ENCODE data around the gene CMIP. TPM values are rescaled to one million over a fixed set of nuclear protein-coding genes. Genes with fewer than 3 reads are reported as not detected.

The CMIP gene
- polyA plus RNA-seq, 1 donor from 2014 or later = 15.1 TPM

DNA sequence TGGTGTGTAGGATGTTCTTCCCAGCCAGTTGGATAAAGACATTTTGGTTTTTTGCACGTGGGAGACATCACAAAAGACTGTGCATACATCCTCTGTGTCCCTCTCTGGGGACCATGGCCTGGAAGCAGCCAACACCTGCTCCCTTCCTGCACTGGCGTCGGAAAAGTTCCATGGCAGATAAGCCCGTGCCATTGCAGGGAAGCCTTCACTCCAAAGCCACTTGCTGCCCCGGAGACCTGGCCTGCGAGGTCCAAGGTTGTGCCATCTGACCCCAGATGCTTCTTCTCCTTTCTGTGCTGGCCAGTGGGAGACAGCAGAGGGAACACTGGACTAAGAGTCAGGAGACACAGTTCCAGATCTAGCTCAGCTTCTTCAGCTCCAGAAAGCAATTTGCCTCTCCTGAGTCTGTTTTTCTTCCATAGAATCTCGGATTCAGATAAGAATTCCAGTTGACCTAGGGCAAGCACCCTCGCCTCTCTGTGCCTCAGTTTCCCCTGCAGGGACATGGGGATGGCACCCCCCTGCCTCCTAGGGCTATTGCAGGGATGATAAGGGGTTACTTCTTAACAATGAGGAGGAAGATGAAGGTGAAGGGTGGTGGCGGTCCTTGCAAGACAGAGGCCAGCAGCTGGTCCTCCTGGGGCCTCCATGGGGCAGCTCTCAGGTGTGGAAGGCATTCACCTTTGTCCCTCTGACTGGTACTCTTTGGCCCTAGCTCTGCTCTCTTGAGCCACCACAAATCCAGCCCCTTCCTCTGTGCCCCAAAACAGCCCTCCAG lies 134.2 kb downstream of the CMIP start:
- Histone ChIP-seq H3K9ac (ENCODE audit: low read length) (no peak overlapping the region), H3K9me2 (ENCODE audit: insufficient read depth, low read length) (no peaks in the 10 kb centered on the region), H3K4me3 (ENCODE audit: low read length) (no peak overlapping the region), H3K9me3 (ENCODE audit: low read length) (no peaks in the 10 kb centered on the region), H3K4me2 (ENCODE audit: low read length) (no peak overlapping the region), H3K27me3 (ENCODE audit: insufficient read depth, low read depth, low read length) (no peaks in the 10 kb centered on the region), H2AFZ (ENCODE audit: low read depth, low read length) (no peak overlapping the region), H4K20me1 (ENCODE audit: insufficient read depth) (no peaks in the 10 kb centered on the region), H3K79me2 (replicated peaks; ENCODE audit: insufficient read depth, low read length) (peaks cover 11% of the 10 kb centered on the region), H3K27ac (ENCODE audit: low read length) (no peak overlapping the region), H3K36me3 (ENCODE audit: insufficient read depth, low read length) (peaks cover 5% of the 10 kb centered on the region), H3F3A (ENCODE audit: insufficient read depth, low read length, poor library complexity, severe bottlenecking) (no peaks in the 10 kb centered on the region)
- TF ChIP-seq EP300 (conservative IDR thresholded peaks at IDR 0.05; ENCODE audit: poor library complexity, severe bottlenecking) (no peak), MXI1 (conservative IDR thresholded peaks at IDR 0.05; ENCODE audit: poor library complexity, severe bottlenecking) (no peak), EZH2 (IDR thresholded peaks at IDR 0.05; ENCODE audit: borderline replicate concordance, insufficient read depth, low read length, poor library complexity, severe bottlenecking) (no peak), POLR2AphosphoS5 (IDR thresholded peaks at IDR 0.05) (no peak), TAF1 (IDR thresholded peaks at IDR 0.05; ENCODE audit: low read depth) (no peak), REST (IDR thresholded peaks at IDR 0.05; ENCODE audit: borderline replicate concordance) (no peak), RAD21 (conservative IDR thresholded peaks at IDR 0.05) (no peak), SMC3 (conservative IDR thresholded peaks at IDR 0.05; ENCODE audit: poor library complexity) (no peak)
- TF ChIP-seq, protein P1, sequence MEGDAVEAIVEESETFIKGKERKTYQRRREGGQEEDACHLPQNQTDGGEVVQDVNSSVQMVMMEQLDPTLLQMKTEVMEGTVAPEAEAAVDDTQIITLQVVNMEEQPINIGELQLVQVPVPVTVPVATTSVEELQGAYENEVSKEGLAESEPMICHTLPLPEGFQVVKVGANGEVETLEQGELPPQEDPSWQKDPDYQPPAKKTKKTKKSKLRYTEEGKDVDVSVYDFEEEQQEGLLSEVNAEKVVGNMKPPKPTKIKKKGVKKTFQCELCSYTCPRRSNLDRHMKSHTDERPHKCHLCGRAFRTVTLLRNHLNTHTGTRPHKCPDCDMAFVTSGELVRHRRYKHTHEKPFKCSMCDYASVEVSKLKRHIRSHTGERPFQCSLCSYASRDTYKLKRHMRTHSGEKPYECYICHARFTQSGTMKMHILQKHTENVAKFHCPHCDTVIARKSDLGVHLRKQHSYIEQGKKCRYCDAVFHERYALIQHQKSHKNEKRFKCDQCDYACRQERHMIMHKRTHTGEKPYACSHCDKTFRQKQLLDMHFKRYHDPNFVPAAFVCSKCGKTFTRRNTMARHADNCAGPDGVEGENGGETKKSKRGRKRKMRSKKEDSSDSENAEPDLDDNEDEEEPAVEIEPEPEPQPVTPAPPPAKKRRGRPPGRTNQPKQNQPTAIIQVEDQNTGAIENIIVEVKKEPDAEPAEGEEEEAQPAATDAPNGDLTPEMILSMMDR (IDR thresholded peaks at IDR 0.05; ENCODE audit: poor library complexity, severe bottlenecking) = no peak

DNA sequence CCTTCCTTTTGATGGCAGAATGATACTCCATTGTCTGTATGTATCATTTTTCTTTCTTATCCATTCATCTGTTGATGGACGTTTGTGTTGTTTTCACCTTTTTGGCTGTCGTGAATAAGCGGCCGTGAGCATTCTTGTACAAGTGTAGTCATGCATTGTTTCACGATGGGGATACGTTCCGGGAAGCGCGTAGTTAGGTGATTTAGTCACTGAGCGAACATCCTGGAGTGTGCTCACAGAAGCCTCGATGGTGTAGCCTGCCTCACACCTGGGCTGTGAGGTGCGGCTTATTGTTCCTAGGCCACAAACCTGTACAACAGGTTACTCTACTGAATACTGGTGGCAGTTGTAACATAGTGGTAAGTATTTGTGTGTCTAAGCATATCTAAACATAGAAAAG lies 136.5 kb downstream of the CMIP start:
- H3K9me3 ChIP-seq (ENCODE audit: low read length) = no peaks in the 10 kb centered on the region
- TF ChIP-seq REST (IDR thresholded peaks at IDR 0.05; ENCODE audit: borderline replicate concordance) (no peak), POLR2AphosphoS5 (IDR thresholded peaks at IDR 0.05) (no peak)
- H3K36me3 ChIP-seq (ENCODE audit: insufficient read depth, low read length) = peaks cover 5% of the 10 kb centered on the region
- H4K20me1 ChIP-seq (ENCODE audit: insufficient read depth) = no peaks in the 10 kb centered on the region
- no peaks in the 10 kb centered on the region for H3K27me3 ChIP-seq (ENCODE audit: insufficient read depth, low read depth, low read length)
- H3K27ac ChIP-seq (ENCODE audit: low read length) = no peak overlapping the region
- no peak overlapping the region for H2AFZ ChIP-seq (ENCODE audit: low read depth, low read length)
- H3K4me3 ChIP-seq (ENCODE audit: low read length) = no peak overlapping the region
- no peak overlapping the region for H3K4me2 ChIP-seq (ENCODE audit: low read length)
- peaks cover 4% of the 10 kb centered on the region for H3K79me2 ChIP-seq (replicated peaks; ENCODE audit: insufficient read depth, low read length)
- H3K9me2 ChIP-seq (ENCODE audit: insufficient read depth, low read length) = no peaks in the 10 kb centered on the region
- H3K9ac ChIP-seq (ENCODE audit: low read length) = no peak overlapping the region
- H3F3A ChIP-seq (ENCODE audit: insufficient read depth, low read length, poor library complexity, severe bottlenecking) = no peaks in the 10 kb centered on the region
